ENCODE data around the gene TMEM123. TPM values are rescaled to one million over a fixed set of nuclear protein-coding genes. Genes with fewer than 3 reads are reported as not detected.

Gene TMEM123
- total RNA-seq, 2 experiments from 2014 or later, result 211 to 217 TPM

DNA sequence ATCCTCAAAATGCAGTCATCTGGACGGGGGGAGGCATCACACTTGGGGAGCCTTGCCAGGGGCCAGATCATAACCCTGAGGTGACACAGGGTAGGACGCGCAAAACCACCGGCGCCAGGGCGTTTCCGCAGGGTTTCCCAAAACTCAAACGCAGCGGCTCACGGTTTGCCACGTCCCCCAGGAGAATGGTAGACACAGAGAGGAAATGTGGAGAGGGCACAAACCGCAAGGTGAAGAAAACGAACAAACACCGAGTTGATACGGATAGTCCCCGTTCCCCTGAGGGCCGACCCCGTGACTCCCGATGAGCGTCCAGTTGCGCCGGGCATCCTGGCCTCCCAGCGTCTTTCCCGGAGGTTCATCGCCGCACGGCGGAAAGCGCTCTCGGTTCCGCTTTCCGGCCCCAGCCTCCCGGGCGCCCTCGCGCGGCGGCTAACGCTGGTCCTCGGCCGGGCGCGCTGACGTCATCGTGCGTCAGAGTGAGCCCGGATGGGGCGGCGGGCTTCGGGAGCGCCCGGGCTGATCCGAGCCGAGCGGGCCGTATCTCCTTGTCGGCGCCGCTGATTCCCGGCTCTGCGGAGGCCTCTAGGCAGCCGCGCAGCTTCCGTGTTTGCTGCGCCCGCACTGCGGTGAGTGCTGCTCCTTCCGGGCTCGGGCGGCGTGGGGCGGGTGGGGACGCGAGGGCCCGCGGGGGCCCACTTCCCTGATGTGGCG lies 105.7 kb downstream of the TMEM123 start, which contains the start of gene BIRC2:
TSS of gene BIRC2 (plus strand) at position 467 of the 714 bp plus-strand sequence. CDS start 2,641 bp downstream, outside the sequence.
- ChIA-PET CTCF (interaction anchor here (0.6 to 1.6 kb wide), 2 partner anchors 22 to 41 kb away, joined by 3 to 4 read pairs; no protein-coding TSS in a partner anchor), POLR2A (interaction anchor here (0.6 to 0.7 kb wide), 3 partner anchors 29 to 102 kb away, joined by 3 to 4 read pairs (median 3); no protein-coding TSS in a partner anchor)

DNA sequence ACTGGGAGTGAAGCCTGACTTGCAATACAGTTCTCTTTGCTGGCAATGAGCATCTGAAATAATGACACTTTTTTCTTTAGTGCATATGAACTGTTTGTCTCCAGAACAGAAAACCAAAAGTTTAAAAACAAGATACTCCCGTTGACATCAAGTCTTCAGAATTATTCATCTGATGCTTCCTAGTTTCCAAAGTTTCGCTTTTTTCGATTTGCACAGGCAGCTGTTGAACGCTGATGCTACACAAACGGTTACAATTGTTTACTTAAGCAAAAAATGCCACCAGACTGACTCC lies 106.2 kb downstream of the TMEM123 start:
- CTCF ChIA-PET, result no interaction called here
- POLR2A ChIA-PET, result no interaction called here

Other genes starting within 250 kb of the TMEM123 start
- gene BIRC3, start 135.3 kb downstream of the TMEM123 start, total RNA-seq, result 100 to 1,000 TPM; 171 to 177 TPM
- gene BIRC2, start 105.6 kb downstream of the TMEM123 start, total RNA-seq, result 10 to 100 TPM; 31.6 to 33.7 TPM
- gene MMP7, start 78.0 kb upstream of the TMEM123 start, total RNA-seq, result not detected
- gene MMP20, start 172.6 kb upstream of the TMEM123 start, total RNA-seq, result not detected